Stimulated activated naive B cell treated with anti-CD40 and anti-IgM and Interleukin-4, amounts not matched to agents 10 μg/mL and 1 μg/mL and 100 μg/mL, for 72 hours (primary cell): ENCODE measurements around the gene LAMB3.

Experiments
- ATAC-seq, 2 donors: fragments of 150-1000 bp; cut with Tn5 transposase; replicated peaks; 2 replicates each; pipeline ENCODE4 v1.10.0; 2021; ENCODE audit warnings: moderate library complexity in 1 of 2
- DNase-seq: peaks from one replicate; pipeline ENCODE4 v3.0.0; 2021
- H3K27ac Mint-ChIP-seq: one replicate; pipeline ENCODE4 v1.8.0; 2022; ENCODE audit warnings: mild to moderate bottlenecking, mixed read lengths
- H3K27me3 Mint-ChIP-seq, 2 donors: one replicate each; pipeline ENCODE4 v1.8.0; 2022; ENCODE audit warnings: mixed read lengths in 2 of 2
- H3K36me3 Mint-ChIP-seq, 2 donors: one replicate each; pipeline ENCODE4 v1.8.0; 2022; ENCODE audit warnings: mixed read lengths in 2 of 2, mild to moderate bottlenecking in 1 of 2
- H3K4me1 Mint-ChIP-seq, 2 donors: one replicate each; pipeline ENCODE4 v1.8.0; 2022; ENCODE audit warnings: mixed read lengths in 2 of 2, mild to moderate bottlenecking in 1 of 2
- H3K4me3 Mint-ChIP-seq, 2 donors: one replicate each; pipeline ENCODE4 v1.8.0; 2022; ENCODE audit warnings: mild to moderate bottlenecking in 2 of 2, mixed read lengths in 2 of 2, moderate library complexity in 1 of 2
- H3K9me3 Mint-ChIP-seq, 2 donors: one replicate each; pipeline ENCODE4 v1.8.0; 2022; ENCODE audit warnings: mixed read lengths in 2 of 2, mild to moderate bottlenecking in 1 of 2

The LAMB3 gene

GRCh38 chr1:209570743-209571142 is 81.5 kb downstream of the LAMB3 start:
- H3K4me1 Mint-ChIP-seq: peaks cover 6 to 11% of the 10 kb centered on the region in 2 donors
- no peaks in the 10 kb centered on the region for H3K36me3 Mint-ChIP-seq
- H3K9me3 Mint-ChIP-seq: no peaks in the 10 kb centered on the region
- peaks cover 32 to 53% of the 10 kb centered on the region in 2 donors for H3K27me3 Mint-ChIP-seq
- no peak for DNase-seq
- H3K27ac Mint-ChIP-seq: no peak overlapping the region
- no peak for ATAC-seq
- no peak overlapping the region for H3K4me3 Mint-ChIP-seq

GRCh38 chr1:209569455-209570207 is 82.6 kb downstream of the LAMB3 start:
- H3K4me1 Mint-ChIP-seq: peaks cover 6 to 11% of the 10 kb centered on the region in 2 donors
- no peak overlapping the region for H3K27ac Mint-ChIP-seq
- ATAC-seq (peak; percentile 49 to 61), DNase-seq (peak; percentile 31)
- H3K27me3 Mint-ChIP-seq: peaks cover 37 to 63% of the 10 kb centered on the region in 2 donors
- no peaks in the 10 kb centered on the region for H3K9me3 Mint-ChIP-seq
- no peaks in the 10 kb centered on the region for H3K36me3 Mint-ChIP-seq
- no peak overlapping the region for H3K4me3 Mint-ChIP-seq

- Mint-ChIP-seq H3K36me3 (no peaks in the 10 kb centered on the region), H3K4me1 (peaks cover 6 to 11% of the 10 kb centered on the region in 2 donors), H3K4me3 (no peak overlapping the region), H3K27ac (no peak overlapping the region), H3K9me3 (no peaks in the 10 kb centered on the region), H3K27me3 (peaks cover 48 to 67% of the 10 kb centered on the region in 2 donors)
- DNase-seq: no peak
- ATAC-seq: no peak
Observed at GRCh38 chr1:209567698-209568175, 84.5 kb downstream of the LAMB3 start.

- peak; percentile 47 for DNase-seq
- H3K27ac Mint-ChIP-seq: no peak overlapping the region
- H3K27me3 Mint-ChIP-seq: peaks cover 61% of the 10 kb centered on the region in 2 donors
- no peak overlapping the region for H3K4me3 Mint-ChIP-seq
- no peaks in the 10 kb centered on the region for H3K9me3 Mint-ChIP-seq
- H3K4me1 Mint-ChIP-seq: peaks cover 6 to 11% of the 10 kb centered on the region in 2 donors
- H3K36me3 Mint-ChIP-seq: no peaks in the 10 kb centered on the region
- peak; percentile 89 to 95 for ATAC-seq
Observed at GRCh38 chr1:209565759-209566678, 86.2 kb downstream of the LAMB3 start.
